MM.1S (cell line): ENCODE results near the gene HOXD9.
A peak's percentile ranks its signal among the peaks of the same experiment; 100 is the strongest.

Experiments
- DNase-seq: peaks from one replicate; pipeline ENCODE4 v3.0.0-alpha.2; 2015
- H2AFZ ChIP-seq: fragments of 300-600 bp; sonication (generic); 2 replicates; pipeline ENCODE4 v1.6.0; 2016; ENCODE audit warnings: antibody characterized with exemption, low read length
- H3F3A ChIP-seq: fragments of 300-600 bp; sonication (generic); 2 replicates; pipeline ENCODE4 v1.6.1; 2016; ENCODE audit warnings: mild to moderate bottlenecking, antibody characterized with exemption, low read length, moderate library complexity, mixed read lengths; ENCODE audit not compliant: insufficient read depth
- H3K27ac ChIP-seq: fragments of 300-600 bp; sonication (generic); 2 replicates; pipeline ENCODE4 v1.5.1; 2016; ENCODE audit warnings: mild to moderate bottlenecking, low read length
- H3K27me3 ChIP-seq: fragments of 300-600 bp; sonication (generic); replicated peaks from 2 replicates; pipeline ENCODE4 v1.6.0; 2016; ENCODE audit warnings: low read length; ENCODE audit not compliant: insufficient read depth
- H3K36me3 ChIP-seq: fragments of 300-600 bp; sonication (generic); replicated peaks from 2 replicates; pipeline ENCODE4 v1.6.1; 2016; ENCODE audit warnings: mild to moderate bottlenecking, low read length, mixed read lengths; ENCODE audit not compliant: insufficient read depth
- H3K4me1 ChIP-seq: fragments of 300-600 bp; sonication (generic); 2 replicates; pipeline ENCODE4 v1.6.1; 2016; ENCODE audit warnings: low read length, mixed read lengths
- H3K4me2 ChIP-seq: fragments of 300-600 bp; sonication (generic); 2 replicates; pipeline ENCODE4 v1.6.0; 2016; ENCODE audit warnings: low read depth, low read length
- H3K4me3 ChIP-seq: fragments of 300-600 bp; sonication (generic); 2 replicates; pipeline ENCODE4 v1.5.1; 2016; ENCODE audit warnings: low read length, mixed read lengths
- H3K79me2 ChIP-seq: fragments of 300-600 bp; sonication (generic); 2 replicates; pipeline ENCODE4 v1.6.1; 2016; ENCODE audit warnings: mixed run types, low read length, mixed read lengths
- H3K9ac ChIP-seq: fragments of 300-600 bp; sonication (generic); 2 replicates; pipeline ENCODE4 v1.6.1; 2016; ENCODE audit warnings: low read length, mixed read lengths
- H3K9me2 ChIP-seq: fragments of 300-600 bp; sonication (generic); replicated peaks from 2 replicates; pipeline ENCODE4 v1.6.1; 2016; ENCODE audit warnings: mild to moderate bottlenecking, low read length, mixed read lengths; ENCODE audit not compliant: insufficient read depth
- H3K9me3 ChIP-seq: fragments of 300-600 bp; sonication (generic); replicated peaks from 2 replicates; pipeline ENCODE4 v1.6.1; 2016; ENCODE audit warnings: mild to moderate bottlenecking, low read length, mixed read lengths; ENCODE audit not compliant: insufficient read depth
- H4K20me1 ChIP-seq: fragments of 300-600 bp; sonication (generic); 2 replicates; pipeline ENCODE4 v1.6.1; 2016; ENCODE audit warnings: mild to moderate bottlenecking, low read length, moderate library complexity, mixed read lengths; ENCODE audit not compliant: insufficient read depth
- EZH2 ChIP-seq: fragments of 300-600 bp; sonication (generic); optimal IDR thresholded peaks from 2 replicates; pipeline ENCODE3; 2017; ENCODE audit warnings: low read depth, mild to moderate bottlenecking, antibody characterized with exemption, low read length, mixed read lengths
- EZH2phosphoT487 ChIP-seq: fragments of 300-600 bp; sonication (generic); IDR thresholded peaks from 2 replicates; pipeline ENCODE4 v1.6.1; 2018; ENCODE audit warnings: antibody characterized with exemption, low read length
- TF ChIP-seq, protein P1 (sequence below): fragments of 300-600 bp; sonication (generic); IDR thresholded peaks from 2 replicates; pipeline ENCODE4 v1.5.1; 2016; ENCODE audit warnings: antibody characterized with exemption, low read length, mixed read lengths

The HOXD9 gene

DNA sequence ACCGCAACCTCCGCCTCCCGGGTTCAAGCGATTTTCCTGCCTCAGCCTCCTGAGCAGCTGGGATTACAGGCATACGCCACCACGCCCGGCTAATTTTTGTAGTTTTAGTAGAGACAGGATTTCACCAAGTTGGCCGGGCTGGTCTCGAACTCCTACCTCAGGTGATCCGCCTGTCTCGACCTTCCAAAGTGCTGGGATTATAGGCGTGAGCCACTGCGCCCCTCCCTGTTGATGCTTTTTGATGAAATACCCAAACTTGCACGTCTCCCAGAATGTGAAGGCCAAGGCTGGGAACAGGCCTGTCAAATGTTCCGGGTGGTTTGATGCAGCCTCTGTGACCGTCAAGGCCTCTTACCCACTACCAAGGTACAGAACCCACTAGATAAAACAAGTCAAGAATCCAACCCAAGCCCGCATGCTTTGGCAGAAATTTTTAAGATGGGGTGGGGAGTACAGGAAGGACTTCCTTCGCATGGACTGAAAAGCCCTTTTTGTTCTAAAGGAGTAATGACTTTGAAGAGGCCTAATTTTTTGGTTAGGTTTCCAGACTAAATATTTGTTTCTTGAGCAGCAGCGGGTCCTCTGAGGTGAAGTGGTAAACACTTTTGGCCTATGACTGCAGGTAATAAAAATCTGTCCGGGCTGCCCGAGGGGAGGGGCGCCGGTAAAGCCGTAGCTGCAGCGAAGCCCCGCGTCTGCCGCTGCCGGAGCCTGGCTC, 35.0 kb upstream of the HOXD9 start:
- Histone ChIP-seq H3K4me3 (peak overlapping the region; percentile 58; the same call in 1 of the 2 replicates), H3K4me1 (no peaks in the 10 kb centered on the region), H3F3A (no peaks in the 10 kb centered on the region), H3K27ac (no peak overlapping the region), H3K79me2 (no peaks in the 10 kb centered on the region), H3K9me3 (no peaks in the 10 kb centered on the region), H3K4me2 (peak overlapping the region; percentile 76), H4K20me1 (no peaks in the 10 kb centered on the region), H3K9ac (no peak overlapping the region), H3K9me2 (no peaks in the 10 kb centered on the region), H2AFZ (peak overlapping the region; percentile 86), H3K27me3 (0 out of 2 replicates have a peak, but pooled peaks cover 9% of the 10 kb centered on the region), H3K36me3 (no peaks in the 10 kb centered on the region)
- DNase-seq = no peak
- TF ChIP-seq, protein P1, sequence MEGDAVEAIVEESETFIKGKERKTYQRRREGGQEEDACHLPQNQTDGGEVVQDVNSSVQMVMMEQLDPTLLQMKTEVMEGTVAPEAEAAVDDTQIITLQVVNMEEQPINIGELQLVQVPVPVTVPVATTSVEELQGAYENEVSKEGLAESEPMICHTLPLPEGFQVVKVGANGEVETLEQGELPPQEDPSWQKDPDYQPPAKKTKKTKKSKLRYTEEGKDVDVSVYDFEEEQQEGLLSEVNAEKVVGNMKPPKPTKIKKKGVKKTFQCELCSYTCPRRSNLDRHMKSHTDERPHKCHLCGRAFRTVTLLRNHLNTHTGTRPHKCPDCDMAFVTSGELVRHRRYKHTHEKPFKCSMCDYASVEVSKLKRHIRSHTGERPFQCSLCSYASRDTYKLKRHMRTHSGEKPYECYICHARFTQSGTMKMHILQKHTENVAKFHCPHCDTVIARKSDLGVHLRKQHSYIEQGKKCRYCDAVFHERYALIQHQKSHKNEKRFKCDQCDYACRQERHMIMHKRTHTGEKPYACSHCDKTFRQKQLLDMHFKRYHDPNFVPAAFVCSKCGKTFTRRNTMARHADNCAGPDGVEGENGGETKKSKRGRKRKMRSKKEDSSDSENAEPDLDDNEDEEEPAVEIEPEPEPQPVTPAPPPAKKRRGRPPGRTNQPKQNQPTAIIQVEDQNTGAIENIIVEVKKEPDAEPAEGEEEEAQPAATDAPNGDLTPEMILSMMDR = no peak
- TF ChIP-seq EZH2phosphoT487 = no peak
- TF ChIP-seq EZH2 = no peak

DNA sequence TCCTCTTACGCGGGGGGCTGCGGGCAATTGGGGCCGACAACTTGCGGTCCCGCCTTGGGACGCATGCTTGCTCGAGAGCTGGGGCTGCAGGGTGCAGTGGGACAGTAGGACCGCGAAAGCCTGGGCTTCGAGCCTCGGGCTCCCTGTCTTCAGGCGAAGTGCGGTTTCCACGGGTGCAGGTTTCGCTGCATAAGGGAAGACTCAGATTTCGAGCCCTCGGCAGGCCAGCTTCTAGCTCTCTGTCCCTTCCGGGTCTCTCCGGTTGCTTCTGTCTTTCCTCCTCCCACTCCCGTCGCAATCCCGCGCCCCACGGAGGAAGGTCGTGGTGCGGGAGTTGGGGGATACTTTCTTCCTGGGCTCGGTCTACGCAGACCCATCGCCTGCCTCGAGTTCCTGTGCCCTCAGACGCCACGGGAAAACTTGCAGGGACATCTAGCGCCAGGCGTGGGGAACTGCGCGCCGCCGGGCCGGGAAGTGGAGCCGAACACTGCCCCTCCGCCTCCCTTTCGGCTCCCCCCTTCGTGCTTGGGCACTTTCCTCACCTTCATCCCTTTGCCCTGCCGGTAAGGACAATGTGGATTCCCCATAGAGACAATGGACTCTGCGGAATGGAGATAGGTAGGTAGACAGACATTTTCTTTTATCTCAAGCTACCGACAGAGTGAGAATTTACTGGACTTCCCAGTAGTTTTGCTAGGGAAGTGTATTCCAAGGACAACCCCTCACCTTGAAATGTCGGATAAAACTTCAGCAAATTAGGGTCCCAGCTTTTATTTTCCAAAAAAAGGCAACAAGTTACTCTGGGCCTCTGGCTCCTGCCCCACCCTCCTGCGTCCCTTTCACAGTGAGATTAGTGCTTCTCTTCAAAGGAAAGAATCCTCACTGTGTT, 34.2 kb upstream of the HOXD9 start:
- peak overlapping the region; percentile 76 for H3K4me2 ChIP-seq

DNA sequence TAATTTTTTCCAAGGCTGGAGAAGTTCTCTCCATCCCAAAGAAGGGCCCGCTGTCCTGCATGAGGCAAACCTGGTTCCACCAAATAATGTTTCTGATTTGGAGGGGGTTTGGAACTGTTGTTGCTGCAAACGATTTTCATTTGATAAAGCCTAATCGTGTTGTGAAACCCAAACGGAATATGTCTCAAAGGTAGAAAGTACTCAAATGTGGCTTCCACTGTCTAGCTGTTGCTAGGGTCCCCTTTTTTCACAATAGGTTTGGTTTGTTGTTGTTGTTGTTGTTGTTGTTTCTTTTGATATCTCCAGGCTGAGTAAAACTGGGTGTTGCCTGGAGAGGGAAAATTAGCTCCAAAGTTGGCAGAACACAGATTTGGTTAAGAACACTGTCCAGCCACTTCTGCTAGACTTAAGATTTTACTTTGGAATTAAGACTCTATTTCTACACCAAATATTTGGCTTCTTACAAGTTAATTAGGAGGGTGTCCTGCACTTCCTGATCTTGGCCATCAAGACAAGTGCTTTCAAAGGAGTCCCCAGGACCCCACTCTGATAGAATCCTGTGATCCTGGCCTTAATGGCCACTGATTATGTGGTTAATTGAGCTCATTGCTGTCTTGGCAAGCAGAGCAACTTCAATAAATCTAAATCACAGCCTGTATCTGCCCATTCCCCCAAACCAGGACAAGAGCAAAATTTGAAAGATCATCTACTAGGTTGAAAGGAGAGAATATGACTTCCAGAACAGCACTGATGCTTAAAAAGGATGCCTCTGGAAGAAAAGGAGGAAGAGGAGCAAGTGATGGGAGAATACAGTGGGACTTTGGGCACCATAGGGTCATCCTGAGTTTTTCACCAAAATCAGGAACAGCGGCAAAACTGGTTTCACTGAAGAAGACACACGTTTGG, 33.3 kb upstream of the HOXD9 start:
- DNase-seq = no peak
- Histone ChIP-seq H4K20me1 (no peaks in the 10 kb centered on the region), H3K4me3 (no peak overlapping the region), H3K9ac (no peak overlapping the region), H3K4me1 (no peaks in the 10 kb centered on the region), H2AFZ (no peak overlapping the region), H3K27me3 (0 out of 2 replicates have a peak, but pooled peaks cover 9% of the 10 kb centered on the region), H3F3A (no peaks in the 10 kb centered on the region), H3K4me2 (no peak overlapping the region), H3K36me3 (no peaks in the 10 kb centered on the region), H3K27ac (no peak overlapping the region), H3K79me2 (no peaks in the 10 kb centered on the region), H3K9me3 (no peaks in the 10 kb centered on the region), H3K9me2 (no peaks in the 10 kb centered on the region)
- TF ChIP-seq EZH2phosphoT487 (no peak), EZH2 (no peak)
- TF ChIP-seq, protein P1 = no peak

More for the DNA sequence above, 34.2 kb upstream of the HOXD9 start:
- H3K9ac ChIP-seq = peak overlapping the region; percentile 2; the same call in 1 of the 2 replicates
- H3K79me2 ChIP-seq = no peaks in the 10 kb centered on the region
- H3K4me1 ChIP-seq = no peaks in the 10 kb centered on the region
- peak overlapping the region; percentile 58 for H3K4me3 ChIP-seq
- no peaks in the 10 kb centered on the region for H4K20me1 ChIP-seq
- H3K9me3 ChIP-seq = no peaks in the 10 kb centered on the region
- peak; percentile 51 for DNase-seq
- H3K27me3 ChIP-seq = 0 out of 2 replicates have a peak, but pooled peaks cover 9% of the 10 kb centered on the region
- no peaks in the 10 kb centered on the region for H3F3A ChIP-seq
- no peaks in the 10 kb centered on the region for H3K9me2 ChIP-seq
- no peak overlapping the region for H3K27ac ChIP-seq
- peak overlapping the region; percentile 86 for H2AFZ ChIP-seq
- TF ChIP-seq EZH2phosphoT487 (no peak), EZH2 (no peak)
- TF ChIP-seq, protein P1 = peak; percentile 76
- no peaks in the 10 kb centered on the region for H3K36me3 ChIP-seq
